AG04450 (cell line): Measurements from ENCODE around the gene TRIAP1. TPM values are rescaled to one million over a fixed set of nuclear protein-coding genes. Genes with fewer than 3 reads are reported as not detected.
"Not testable (repeated sequence)": the region's sequence is repeated elsewhere in the genome, so short reads cannot be mapped to it uniquely, and the experiment has no call there.

Source experiments
- CTCF ChIA-PET: fragments of 300-600, 350-600 bp; formaldehyde crosslinking; extraction: SDS; loops from one replicate; lab custom pipeline; 2022; ENCODE audit warnings: antibody characterized with exemption, inconsistent platforms; lab: Charles Lee
- POLR2A ChIA-PET: fragments of 350-600 bp; formaldehyde crosslinking; extraction: SDS; loops from one replicate; lab custom pipeline; 2021; ENCODE audit warnings: antibody characterized with exemption, inconsistent platforms; lab: Yijun Ruan, JAX
- DNase-seq: peaks from one replicate; pipeline ENCODE4 v3.0.0-alpha.2; 2011; ENCODE audit warnings: low read depth, low spot score
- H3K27ac ChIP-seq: one replicate; pipeline ENCODE4 v1.5.1; 2012; ENCODE audit warnings: low read depth, low read length, control low read depth
- H3K27me3 ChIP-seq: one replicate; pipeline ENCODE4 v1.6.0; 2012; ENCODE audit warnings: low read length; ENCODE audit not compliant: control insufficient read depth, insufficient read depth
- H3K4me3 ChIP-seq: 2 replicates; pipeline ENCODE4 v1.5.1; 2011; ENCODE audit warnings: mild to moderate bottlenecking, low read depth, low read length, control low read depth
- H3K9me3 ChIP-seq: 2 replicates; pipeline ENCODE4 v1.5.1; 2012; ENCODE audit warnings: low read length; ENCODE audit not compliant: control insufficient read depth, insufficient read depth
- CTCF ChIP-seq: IDR thresholded peaks from 2 replicates; pipeline ENCODE4 v1.5.1; 2011; ENCODE audit warnings: low read depth, low read length, control low read depth, inconsistent platforms
- polyA plus RNA-seq: library from polyadenylated mRNA; depleted of rRNA; stranded (reverse); fragments of >200 nt; gene quantifications from 2 replicates; pipeline ENCODE4 v1.2.3, GENCODE V29; 2011

The TRIAP1 gene
- polyA plus RNA-seq, 1 experiment: 70.7 TPM

GRCh38 chr12:120455302-120455701 is 9.1 kb upstream of the TRIAP1 start:
- TF ChIP-seq CTCF: no peak
- Histone ChIP-seq H3K27me3 (no peaks in the 10 kb centered on the region), H3K27ac (no peak overlapping the region), H3K4me3 (no peak overlapping the region), H3K9me3 (no peaks in the 10 kb centered on the region)
- no peak for DNase-seq
- POLR2A ChIA-PET: interaction anchor here (0.7 to 1.1 kb wide), 3 partner anchors 8 to 42 kb away, joined by 3 to 11 read pairs (median 4); no protein-coding TSS in a partner anchor
- CTCF ChIA-PET: interaction anchor here (0.7 kb wide), 1 partner anchor 233 kb away, joined by 5 read pairs; no protein-coding TSS in a partner anchor

- no peak for DNase-seq
- POLR2A ChIA-PET: no interaction called here
- no peak overlapping the region for H3K27ac ChIP-seq
- no peak overlapping the region for H3K4me3 ChIP-seq
- no peaks in the 10 kb centered on the region for H3K9me3 ChIP-seq
- no peaks in the 10 kb centered on the region for H3K27me3 ChIP-seq
- peak; percentile 69 for TF ChIP-seq CTCF
- CTCF ChIA-PET: interaction anchor here (1.1 to 1.4 kb wide), 2 partner anchors 10 to 152 kb away, joined by 4 to 5 read pairs; partner anchors contain the start of gene SIRT4
Observed at GRCh38 chr12:120453977-120454376, 7.8 kb upstream of the TRIAP1 start.

GRCh38 chr12:120453060-120453750 is 7.0 kb upstream of the TRIAP1 start:
- H3K9me3 ChIP-seq: no peaks in the 10 kb centered on the region
- no peak overlapping the region for H3K27ac ChIP-seq
- ChIA-PET CTCF (interaction anchor here (0.6 to 1.8 kb wide), 7 partner anchors 10 to 151 kb away, joined by 3 to 10 read pairs (median 4); partner anchors contain the start of genes SIRT4 and SRSF9), POLR2A (interaction anchor here (0.6 to 1.0 kb wide), 2 partner anchors 13 to 294 kb away, joined by 3 to 4 read pairs; no protein-coding TSS in a partner anchor)
- H3K4me3 ChIP-seq: no peak overlapping the region
- no peak for TF ChIP-seq CTCF
- no peak for DNase-seq
- no peaks in the 10 kb centered on the region for H3K27me3 ChIP-seq

- CTCF ChIA-PET: interaction anchor here (1.0 to 1.8 kb wide), 4 partner anchors 12 to 18 kb away, joined by 3 to 10 read pairs (median 4); partner anchors contain the start of gene SRSF9
- H3K27ac ChIP-seq, H3K27me3 ChIP-seq, H3K9me3 ChIP-seq, DNase-seq, H3K4me3 ChIP-seq: not testable (repeated sequence)
- POLR2A ChIA-PET: interaction anchor here (1.0 kb wide), 1 partner anchor 14 kb away, joined by 4 read pairs; no protein-coding TSS in a partner anchor
Observed at GRCh38 chr12:120452524-120452923, 6.3 kb upstream of the TRIAP1 start.

- Histone ChIP-seq H3K4me3 (no peak overlapping the region), H3K27ac (no peak overlapping the region), H3K9me3 (no peaks in the 10 kb centered on the region; the same call in 1 of the 2 replicates), H3K27me3 (no peaks in the 10 kb centered on the region)
- POLR2A ChIA-PET: interaction anchor here (0.7 to 0.9 kb wide), 2 partner anchors 10 to 19 kb away, joined by 3 to 6 read pairs; no protein-coding TSS in a partner anchor
- no peak for DNase-seq
- CTCF ChIA-PET: interaction anchor here (0.5 to 1.2 kb wide), 6 partner anchors 10 to 200 kb away, joined by 3 to 7 read pairs (median 4); no protein-coding TSS in a partner anchor
- no peak for TF ChIP-seq CTCF
Observed at GRCh38 chr12:120447992-120448391, 1.8 kb upstream of the TRIAP1 start.

GRCh38 chr12:120446844-120447178 is 627 bp upstream of the TRIAP1 start:
- DNase-seq, CTCF ChIA-PET, H3K27me3 ChIP-seq, H3K9me3 ChIP-seq: not testable (repeated sequence)
- H3K4me3 ChIP-seq: peak overlapping the region; percentile 100
- POLR2A ChIA-PET: interaction anchor here (0.7 kb wide), 1 partner anchor 25 kb away, joined by 4 read pairs; no protein-coding TSS in a partner anchor
- H3K27ac ChIP-seq: peak overlapping the region; percentile 57
